Muscle of back (tissue), 11 donors: ENCODE data around the gene UMOD. TPM values are rescaled to one million over a fixed set of nuclear protein-coding genes. Genes with fewer than 3 reads are reported as not detected.
"Not testable (repeated sequence)": the region's sequence is repeated elsewhere in the genome, so short reads cannot be mapped to it uniquely, and the experiment has no call there.

Experiments
- DNase-seq, 3 donors: peaks; one replicate each; pipeline versions ENCODE4 v3.0.0 to v3.0.0-alpha.2; 2013
- polyA plus RNA-seq, 10 donors: library from polyadenylated mRNA; unstranded; fragments of 120-200 nt; gene quantifications; one replicate each; pipeline ENCODE4 v1.2.1, GENCODE V29; 2013; ENCODE audit not compliant: insufficient read length in 10 of 10

The UMOD gene
- polyA plus RNA-seq, 10 donors, result 0.17 to 0.18 TPM; not detected in 8

- no peak for DNase-seq
Observed at GRCh38 chr16:20321671-20322070, 30.8 kb downstream of the UMOD start.

- not testable (repeated sequence) for DNase-seq
Observed at GRCh38 chr16:20321051-20321450, 31.5 kb downstream of the UMOD start.

GRCh38 chr16:20320592-20320991 is 31.9 kb downstream of the UMOD start:
- no peak for DNase-seq

GRCh38 chr16:20320178-20320577 is 32.3 kb downstream of the UMOD start:
- no peak for DNase-seq

GRCh38 chr16:20319406-20319805 is 33.1 kb downstream of the UMOD start:
- DNase-seq, result no peak

GRCh38 chr16:20318437-20318836 is 34.1 kb downstream of the UMOD start:
- DNase-seq, result no peak

GRCh38 chr16:20318006-20318405 is 34.5 kb downstream of the UMOD start:
- DNase-seq, result no peak

- no peak for DNase-seq
Observed at GRCh38 chr16:20317117-20317516, 35.4 kb downstream of the UMOD start.

GRCh38 chr16:20316715-20317114 is 35.8 kb downstream of the UMOD start:
- DNase-seq, result no peak

- no peak for DNase-seq
Observed at GRCh38 chr16:20315764-20316163, 36.8 kb downstream of the UMOD start.

GRCh38 chr16:20314575-20314974 is 37.9 kb downstream of the UMOD start:
- DNase-seq, result no peak

GRCh38 chr16:20313741-20314140 is 38.8 kb downstream of the UMOD start:
- no peak for DNase-seq

GRCh38 chr16:20312536-20313095 is 39.9 kb downstream of the UMOD start:
- DNase-seq, result not testable (repeated sequence)

- DNase-seq, result no peak
Observed at GRCh38 chr16:20311548-20311947, 41.0 kb downstream of the UMOD start.

GRCh38 chr16:20310421-20311395 is 41.8 kb downstream of the UMOD start:
- no peak for DNase-seq

- no peak for DNase-seq
Observed at GRCh38 chr16:20309786-20310185, 42.7 kb downstream of the UMOD start.

- no peak for DNase-seq
Observed at GRCh38 chr16:20308801-20309590, 43.5 kb downstream of the UMOD start.

GRCh38 chr16:20308266-20308665 is 44.2 kb downstream of the UMOD start:
- no peak for DNase-seq

GRCh38 chr16:20307791-20308190 is 44.7 kb downstream of the UMOD start:
- DNase-seq, result no peak

GRCh38 chr16:20307240-20307671 is 45.3 kb downstream of the UMOD start:
- DNase-seq, result no peak

GRCh38 chr16:20306401-20306800 is 46.1 kb downstream of the UMOD start:
- DNase-seq, result no peak

- DNase-seq, result no peak
Observed at GRCh38 chr16:20303012-20303411, 49.5 kb downstream of the UMOD start.
